HepG2 (cell line): ENCODE results near the gene GAS2L2. TPM values are rescaled to one million over a fixed set of nuclear protein-coding genes. Genes with fewer than 3 reads are reported as not detected.
A peak's percentile ranks its signal among the peaks of the same experiment; 100 is the strongest.

Source experiments
- GFI1 ChIP-seq: sonication (generic); formaldehyde crosslinking; IDR thresholded peaks from 2 replicates; pipeline ENCODE4 v1.5.0; 2020; ENCODE audit warnings: missing genetic modification reagents, mild to moderate bottlenecking, borderline replicate concordance
- HNF4G ChIP-seq, 2 experiments: sonication (generic) in 1 of 2; formaldehyde crosslinking in 1 of 2; IDR thresholded peaks; 2 replicates each; pipeline versions ENCODE4 v1.4.0 to v1.6.1; 2011 to 2020; ENCODE audit warnings: borderline replicate concordance in 2 of 2, low read depth in 2 of 2, mild to moderate bottlenecking in 2 of 2, low read length in 1 of 2, missing genetic modification reagents in 1 of 2, moderate library complexity in 1 of 2
- KLF9 ChIP-seq: IDR thresholded peaks from 2 replicates; pipeline ENCODE4 v1.6.1; 2016; ENCODE audit warnings: low read depth
- SMYD3 ChIP-seq: sonication (generic); formaldehyde crosslinking; IDR thresholded peaks from 2 replicates; pipeline ENCODE4 v1.8.1; 2023; ENCODE audit warnings: mild to moderate bottlenecking, missing genetic modification reagents
- U2AF2 ChIP-seq: fragments of 200-400 bp; formaldehyde crosslinking; IDR thresholded peaks from 2 replicates; pipeline ENCODE4 v1.6.1; 2017; ENCODE audit warnings: low read depth, mild to moderate bottlenecking, low read length
- ZNF207 ChIP-seq: fragments of 450-650 bp; IDR thresholded peaks from 2 replicates; pipeline ENCODE4 v1.6.1; 2016; ENCODE audit warnings: antibody characterized with exemption, borderline replicate concordance
- ZNF468 ChIP-seq: sonication (generic); formaldehyde crosslinking; IDR thresholded peaks from 2 replicates; pipeline ENCODE4 v1.8.0; 2022; ENCODE audit warnings: mild to moderate bottlenecking, moderate library complexity, missing genetic modification reagents
- ZNF83 ChIP-seq: sonication (generic); formaldehyde crosslinking; IDR thresholded peaks from 2 replicates; pipeline ENCODE4 v1.4.0; 2020; ENCODE audit warnings: missing genetic modification reagents, mild to moderate bottlenecking, borderline replicate concordance
- polyA plus RNA-seq, 8 experiments: library from polyadenylated mRNA; depleted of rRNA in 3 of 8; stranded (reverse) in 7 of 8; unstranded in 1 of 8; fragments of >200 nt; fragmentation: Illumina TruSeq in 4 of 8; extraction: Trizol in 4 of 8; gene quantifications; 2 replicates each; pipeline versions ENCODE4 v1.2.1 to v1.2.3, GENCODE V29; 2011 to 2016; ENCODE audit warnings: low read depth in 4 of 8, missing spikeins in 1 of 8, mixed read lengths in 1 of 8; ENCODE audit not compliant: insufficient read depth in 1 of 8
- total RNA-seq, 5 experiments: library from RNA; depleted of rRNA; stranded (reverse); fragments of >200 nt; fragmentation: Illumina TruSeq; extraction: Trizol; gene quantifications; 2 replicates each; pipeline ENCODE4 v1.2.3, GENCODE V29; 2016; ENCODE audit warnings: low read depth in 1 of 5
- TF ChIP-seq, protein P1 (sequence below): sonication (generic); formaldehyde crosslinking; IDR thresholded peaks from 2 replicates; pipeline ENCODE4 v1.4.0; 2020; ENCODE audit warnings: mild to moderate bottlenecking, missing genetic modification reagents
- TF ChIP-seq, protein P2 (sequence below): sonication (generic); formaldehyde crosslinking; IDR thresholded peaks from 2 replicates; pipeline ENCODE4 v1.5.0; 2020; ENCODE audit warnings: missing genetic modification reagents, mild to moderate bottlenecking, borderline replicate concordance
- TF ChIP-seq, protein P3 (sequence below): sonication (generic); formaldehyde crosslinking; IDR thresholded peaks from 2 replicates; pipeline ENCODE4 v1.5.0; 2020; ENCODE audit warnings: missing genetic modification reagents
- TF ChIP-seq, protein P4 (sequence below): sonication (generic); formaldehyde crosslinking; IDR thresholded peaks from 2 replicates; pipeline ENCODE4 v1.4.0; 2020; ENCODE audit warnings: missing genetic modification reagents, borderline replicate concordance
- TF ChIP-seq, protein P5 (sequence below): sonication (generic); formaldehyde crosslinking; IDR thresholded peaks from 2 replicates; pipeline ENCODE4 v1.5.0; 2020; ENCODE audit warnings: mild to moderate bottlenecking, missing genetic modification reagents
- TF ChIP-seq, protein P6 (sequence below): sonication (generic); formaldehyde crosslinking; IDR thresholded peaks from 2 replicates; pipeline ENCODE4 v1.4.0; 2020; ENCODE audit warnings: missing genetic modification reagents, borderline replicate concordance

Gene GAS2L2
- total and polyA plus RNA-seq, 2 of the 13 experiments (the other 11 are each of a cell fraction or from before 2014, with no cell fraction given) = not detected

DNA sequence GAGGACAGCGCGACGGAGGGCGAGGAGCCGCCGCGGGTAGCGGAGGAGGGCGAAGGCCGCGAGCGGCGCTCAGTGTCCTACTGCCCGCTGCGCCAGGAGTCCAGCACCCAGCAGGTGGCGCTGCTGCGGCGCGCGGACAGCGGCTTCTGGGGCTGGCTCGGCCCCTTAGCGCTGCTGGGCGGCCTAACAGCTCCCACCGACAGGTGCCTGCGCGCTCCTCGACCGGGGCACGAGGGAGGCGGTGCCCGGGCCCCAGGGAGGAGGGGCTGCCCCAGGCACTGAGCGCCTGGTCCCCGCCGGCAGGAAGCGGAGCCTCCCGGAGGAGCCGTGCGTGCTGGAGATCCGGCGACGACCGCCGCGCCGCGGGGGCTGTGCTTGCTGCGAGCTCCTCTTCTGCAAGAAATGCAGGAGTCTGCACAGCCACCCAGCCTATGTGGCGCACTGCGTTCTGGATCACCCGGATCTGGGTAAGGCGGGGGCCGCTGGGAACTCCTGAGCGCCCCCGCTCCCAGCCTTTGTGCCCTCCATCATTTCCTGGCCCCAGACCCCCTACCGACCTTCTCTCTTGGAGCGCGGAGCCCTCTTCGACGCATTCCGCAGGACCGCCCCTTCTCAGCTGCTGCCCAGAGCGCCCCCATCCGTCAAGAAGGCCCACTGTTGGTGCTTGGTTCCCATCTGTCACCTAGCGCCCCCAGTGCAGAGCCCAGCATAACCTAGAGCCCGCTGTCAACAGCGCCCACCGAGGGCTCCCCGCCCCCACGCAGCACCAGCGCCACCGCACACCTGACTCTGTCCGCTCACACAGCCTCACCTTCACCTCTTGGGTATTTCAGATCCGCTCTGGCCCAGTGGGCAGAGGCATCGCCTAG is 11.3 kb upstream of the GAS2L2 start (continued):
- TF ChIP-seq, protein P1, sequence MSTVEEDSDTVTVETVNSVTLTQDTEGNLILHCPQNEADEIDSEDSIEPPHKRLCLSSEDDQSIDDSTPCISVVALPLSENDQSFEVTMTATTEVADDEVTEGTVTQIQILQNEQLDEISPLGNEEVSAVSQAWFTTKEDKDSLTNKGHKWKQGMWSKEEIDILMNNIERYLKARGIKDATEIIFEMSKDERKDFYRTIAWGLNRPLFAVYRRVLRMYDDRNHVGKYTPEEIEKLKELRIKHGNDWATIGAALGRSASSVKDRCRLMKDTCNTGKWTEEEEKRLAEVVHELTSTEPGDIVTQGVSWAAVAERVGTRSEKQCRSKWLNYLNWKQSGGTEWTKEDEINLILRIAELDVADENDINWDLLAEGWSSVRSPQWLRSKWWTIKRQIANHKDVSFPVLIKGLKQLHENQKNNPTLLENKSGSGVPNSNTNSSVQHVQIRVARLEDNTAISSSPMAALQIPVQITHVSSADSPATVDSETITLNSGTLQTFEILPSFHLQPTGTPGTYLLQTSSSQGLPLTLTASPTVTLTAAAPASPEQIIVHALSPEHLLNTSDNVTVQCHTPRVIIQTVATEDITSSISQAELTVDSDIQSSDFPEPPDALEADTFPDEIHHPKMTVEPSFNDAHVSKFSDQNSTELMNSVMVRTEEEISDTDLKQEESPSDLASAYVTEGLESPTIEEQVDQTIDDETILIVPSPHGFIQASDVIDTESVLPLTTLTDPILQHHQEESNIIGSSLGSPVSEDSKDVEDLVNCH = no peak
- TF ChIP-seq, protein P2, sequence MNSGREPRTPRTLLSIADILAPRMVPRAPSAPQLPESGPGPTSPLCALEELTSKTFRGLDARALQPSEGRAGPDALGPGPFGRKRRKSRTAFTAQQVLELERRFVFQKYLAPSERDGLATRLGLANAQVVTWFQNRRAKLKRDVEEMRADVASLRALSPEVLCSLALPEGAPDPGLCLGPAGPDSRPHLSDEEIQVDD (CRISPR knock-in tag) = peak; percentile 88; the same call in 1 of the 2 replicates
- TF ChIP-seq, protein P3, sequence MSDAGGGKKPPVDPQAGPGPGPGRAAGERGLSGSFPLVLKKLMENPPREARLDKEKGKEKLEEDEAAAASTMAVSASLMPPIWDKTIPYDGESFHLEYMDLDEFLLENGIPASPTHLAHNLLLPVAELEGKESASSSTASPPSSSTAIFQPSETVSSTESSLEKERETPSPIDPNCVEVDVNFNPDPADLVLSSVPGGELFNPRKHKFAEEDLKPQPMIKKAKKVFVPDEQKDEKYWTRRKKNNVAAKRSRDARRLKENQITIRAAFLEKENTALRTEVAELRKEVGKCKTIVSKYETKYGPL (CRISPR knock-in tag) = peak; percentile 61; the same call in 1 of the 2 replicates
- TF ChIP-seq ZNF468 (no peak), U2AF2 (no peak), ZNF207 (no peak), GFI1 (CRISPR knock-in tag) (peak; percentile 31; the same call in 1 of the 2 replicates), ZNF83 (CRISPR knock-in tag) (no peak), HNF4G (IDR thresholded peaks at IDR 0.05; ENCODE audit: borderline replicate concordance, low read depth, low read length) (no peak), HNF4G (CRISPR knock-in tag; IDR thresholded peaks at IDR 0.05; ENCODE audit: borderline replicate concordance, low read depth) (peak; percentile 27; the same call in 1 of the 2 replicates), KLF9 (CRISPR knock-in tag) (no peak), SMYD3 (no peak)
- TF ChIP-seq, protein P4, sequence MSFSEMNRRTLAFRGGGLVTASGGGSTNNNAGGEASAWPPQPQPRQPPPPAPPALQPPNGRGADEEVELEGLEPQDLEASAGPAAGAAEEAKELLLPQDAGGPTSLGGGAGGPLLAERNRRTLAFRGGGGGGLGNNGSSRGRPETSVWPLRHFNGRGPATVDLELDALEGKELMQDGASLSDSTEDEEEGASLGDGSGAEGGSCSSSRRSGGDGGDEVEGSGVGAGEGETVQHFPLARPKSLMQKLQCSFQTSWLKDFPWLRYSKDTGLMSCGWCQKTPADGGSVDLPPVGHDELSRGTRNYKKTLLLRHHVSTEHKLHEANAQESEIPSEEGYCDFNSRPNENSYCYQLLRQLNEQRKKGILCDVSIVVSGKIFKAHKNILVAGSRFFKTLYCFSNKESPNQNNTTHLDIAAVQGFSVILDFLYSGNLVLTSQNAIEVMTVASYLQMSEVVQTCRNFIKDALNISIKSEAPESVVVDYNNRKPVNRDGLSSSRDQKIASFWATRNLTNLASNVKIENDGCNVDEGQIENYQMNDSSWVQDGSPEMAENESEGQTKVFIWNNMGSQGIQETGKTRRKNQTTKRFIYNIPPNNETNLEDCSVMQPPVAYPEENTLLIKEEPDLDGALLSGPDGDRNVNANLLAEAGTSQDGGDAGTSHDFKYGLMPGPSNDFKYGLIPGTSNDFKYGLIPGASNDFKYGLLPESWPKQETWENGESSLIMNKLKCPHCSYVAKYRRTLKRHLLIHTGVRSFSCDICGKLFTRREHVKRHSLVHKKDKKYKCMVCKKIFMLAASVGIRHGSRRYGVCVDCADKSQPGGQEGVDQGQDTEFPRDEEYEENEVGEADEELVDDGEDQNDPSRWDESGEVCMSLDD = no peak
- TF ChIP-seq, protein P5, sequence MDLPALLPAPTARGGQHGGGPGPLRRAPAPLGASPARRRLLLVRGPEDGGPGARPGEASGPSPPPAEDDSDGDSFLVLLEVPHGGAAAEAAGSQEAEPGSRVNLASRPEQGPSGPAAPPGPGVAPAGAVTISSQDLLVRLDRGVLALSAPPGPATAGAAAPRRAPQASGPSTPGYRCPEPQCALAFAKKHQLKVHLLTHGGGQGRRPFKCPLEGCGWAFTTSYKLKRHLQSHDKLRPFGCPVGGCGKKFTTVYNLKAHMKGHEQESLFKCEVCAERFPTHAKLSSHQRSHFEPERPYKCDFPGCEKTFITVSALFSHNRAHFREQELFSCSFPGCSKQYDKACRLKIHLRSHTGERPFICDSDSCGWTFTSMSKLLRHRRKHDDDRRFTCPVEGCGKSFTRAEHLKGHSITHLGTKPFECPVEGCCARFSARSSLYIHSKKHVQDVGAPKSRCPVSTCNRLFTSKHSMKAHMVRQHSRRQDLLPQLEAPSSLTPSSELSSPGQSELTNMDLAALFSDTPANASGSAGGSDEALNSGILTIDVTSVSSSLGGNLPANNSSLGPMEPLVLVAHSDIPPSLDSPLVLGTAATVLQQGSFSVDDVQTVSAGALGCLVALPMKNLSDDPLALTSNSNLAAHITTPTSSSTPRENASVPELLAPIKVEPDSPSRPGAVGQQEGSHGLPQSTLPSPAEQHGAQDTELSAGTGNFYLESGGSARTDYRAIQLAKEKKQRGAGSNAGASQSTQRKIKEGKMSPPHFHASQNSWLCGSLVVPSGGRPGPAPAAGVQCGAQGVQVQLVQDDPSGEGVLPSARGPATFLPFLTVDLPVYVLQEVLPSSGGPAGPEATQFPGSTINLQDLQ (CRISPR knock-in tag) = peak; percentile 42; the same call in 1 of the 2 replicates
- TF ChIP-seq, protein P6, sequence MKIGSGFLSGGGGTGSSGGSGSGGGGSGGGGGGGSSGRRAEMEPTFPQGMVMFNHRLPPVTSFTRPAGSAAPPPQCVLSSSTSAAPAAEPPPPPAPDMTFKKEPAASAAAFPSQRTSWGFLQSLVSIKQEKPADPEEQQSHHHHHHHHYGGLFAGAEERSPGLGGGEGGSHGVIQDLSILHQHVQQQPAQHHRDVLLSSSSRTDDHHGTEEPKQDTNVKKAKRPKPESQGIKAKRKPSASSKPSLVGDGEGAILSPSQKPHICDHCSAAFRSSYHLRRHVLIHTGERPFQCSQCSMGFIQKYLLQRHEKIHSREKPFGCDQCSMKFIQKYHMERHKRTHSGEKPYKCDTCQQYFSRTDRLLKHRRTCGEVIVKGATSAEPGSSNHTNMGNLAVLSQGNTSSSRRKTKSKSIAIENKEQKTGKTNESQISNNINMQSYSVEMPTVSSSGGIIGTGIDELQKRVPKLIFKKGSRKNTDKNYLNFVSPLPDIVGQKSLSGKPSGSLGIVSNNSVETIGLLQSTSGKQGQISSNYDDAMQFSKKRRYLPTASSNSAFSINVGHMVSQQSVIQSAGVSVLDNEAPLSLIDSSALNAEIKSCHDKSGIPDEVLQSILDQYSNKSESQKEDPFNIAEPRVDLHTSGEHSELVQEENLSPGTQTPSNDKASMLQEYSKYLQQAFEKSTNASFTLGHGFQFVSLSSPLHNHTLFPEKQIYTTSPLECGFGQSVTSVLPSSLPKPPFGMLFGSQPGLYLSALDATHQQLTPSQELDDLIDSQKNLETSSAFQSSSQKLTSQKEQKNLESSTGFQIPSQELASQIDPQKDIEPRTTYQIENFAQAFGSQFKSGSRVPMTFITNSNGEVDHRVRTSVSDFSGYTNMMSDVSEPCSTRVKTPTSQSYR (CRISPR knock-in tag) = 0 out of 2 replicates have a peak, but pooled peaks have one; percentile 11
